Medulla oblongata (tissue), 1 donor: ENCODE data around the gene MBD3L1.

Source experiments
- DNase-seq: peaks from one replicate; pipeline ENCODE4 v3.0.0-alpha.2; 2015; ENCODE audit errors: extremely low spot score

Gene MBD3L1

GRCh38 chr19:8832132-8833021, at the start of gene MBD3L1, which contains the start of gene ZNF558:
TSS of gene MBD3L1 (plus strand) at chr19:8832377. CDS start at chr19:8842679, 10,302 bp downstream.
TSS of gene ZNF558 (minus strand) at chr19:8832304. CDS start at chr19:8822659, 9,645 bp downstream.
- DNase-seq: peak; percentile 98

GRCh38 chr19:8794823-8795222, 37.4 kb upstream of the MBD3L1 start:
- DNase-seq: no peak

GRCh38 chr19:8806661-8807060, 25.5 kb upstream of the MBD3L1 start:
- DNase-seq: no peak

GRCh38 chr19:8811315-8812172, 20.6 kb upstream of the MBD3L1 start:
- DNase-seq: no peak

GRCh38 chr19:8814176-8814575, 18.0 kb upstream of the MBD3L1 start:
- DNase-seq: no peak

GRCh38 chr19:8815780-8816179, 16.4 kb upstream of the MBD3L1 start:
- no peak for DNase-seq

- no peak for DNase-seq
These were observed 11.9 kb upstream of the MBD3L1 start for GRCh38 chr19:8820234-8820633.

GRCh38 chr19:8821748-8822241, 10.4 kb upstream of the MBD3L1 start:
- no peak for DNase-seq

- no peak for DNase-seq
These were observed 5.8 kb upstream of the MBD3L1 start for GRCh38 chr19:8826371-8826770.

- no peak for DNase-seq
These were observed 4.9 kb upstream of the MBD3L1 start for GRCh38 chr19:8827277-8827676.

- DNase-seq: no peak
These were observed 804 bp upstream of the MBD3L1 start for GRCh38 chr19:8831373-8831772.

GRCh38 chr19:8831832-8832131, 395 bp upstream of the MBD3L1 start:
- DNase-seq: no peak

GRCh38 chr19:8835446-8835845, 3.3 kb downstream of the MBD3L1 start:
- DNase-seq: no peak

- no peak for DNase-seq
These were observed 3.7 kb downstream of the MBD3L1 start for GRCh38 chr19:8835877-8836276.

- no peak for DNase-seq
These were observed 8.5 kb downstream of the MBD3L1 start for GRCh38 chr19:8840708-8841107.

- no peak for DNase-seq
These were observed 14.6 kb downstream of the MBD3L1 start for GRCh38 chr19:8846819-8847218.

GRCh38 chr19:8849232-8849631, 17.1 kb downstream of the MBD3L1 start:
- no peak for DNase-seq

- DNase-seq: no peak
These were observed 18.3 kb downstream of the MBD3L1 start for GRCh38 chr19:8850488-8850887.

GRCh38 chr19:8858260-8858659, 26.1 kb downstream of the MBD3L1 start:
- DNase-seq: no peak

GRCh38 chr19:8866344-8866743, 34.2 kb downstream of the MBD3L1 start:
- no peak for DNase-seq

- no peak for DNase-seq
These were observed 45.9 kb downstream of the MBD3L1 start for GRCh38 chr19:8877854-8878705.
